ENCODE measurements around the gene MPHOSPH9. TPM values are rescaled to one million over a fixed set of nuclear protein-coding genes. Genes with fewer than 3 reads are reported as not detected.
A peak's percentile ranks its signal among the peaks of the same experiment; 100 is the strongest.

The MPHOSPH9 gene
- 43.5 and 61.3 TPM in 2 replicates for total RNA-seq

- peak within 1 kb of the TSS; percentile 99 for H3K4me3 ChIP-seq (ENCODE audit: low read depth, low read length)
- peak; percentile 100 for DNase-seq (ENCODE audit: low read depth)
- TF ChIP-seq CTCF (IDR thresholded peaks at IDR 0.05; ENCODE audit: insufficient read depth, low read depth, low read length), result no peak
Measured at GRCh38 chr12:123232807-123233504, at the start of gene MPHOSPH9, which contains the start of gene MTRFR. TSS of gene MPHOSPH9 (minus strand) at chr12:123233141. CDS start at chr12:123230364, 2,777 bp downstream. TSS of gene MTRFR (plus strand) at chr12:123233436. CDS start at chr12:123253675, 20,239 bp downstream.

- no peak for DNase-seq (ENCODE audit: low read depth)
- no peak overlapping the region for H3K4me3 ChIP-seq (ENCODE audit: low read depth, low read length)
- no peak for TF ChIP-seq CTCF (IDR thresholded peaks at IDR 0.05; ENCODE audit: insufficient read depth, low read depth, low read length)
Measured at GRCh38 chr12:123282111-123282510, 49.2 kb upstream of the MPHOSPH9 start.

- TF ChIP-seq CTCF (IDR thresholded peaks at IDR 0.05; ENCODE audit: insufficient read depth, low read depth, low read length), result no peak
- DNase-seq (ENCODE audit: low read depth), result no peak
- no peak overlapping the region for H3K4me3 ChIP-seq (ENCODE audit: low read depth, low read length)
Measured at GRCh38 chr12:123280971-123281370, 48.0 kb upstream of the MPHOSPH9 start.

GRCh38 chr12:123278101-123278627 is 45.2 kb upstream of the MPHOSPH9 start:
- DNase-seq (ENCODE audit: low read depth), result no peak
- no peak for TF ChIP-seq CTCF (IDR thresholded peaks at IDR 0.05; ENCODE audit: insufficient read depth, low read depth, low read length)
- no peak overlapping the region for H3K4me3 ChIP-seq (ENCODE audit: low read depth, low read length)

- H3K4me3 ChIP-seq (ENCODE audit: low read depth, low read length), result no peak overlapping the region
- no peak for DNase-seq (ENCODE audit: low read depth)
- no peak for TF ChIP-seq CTCF (IDR thresholded peaks at IDR 0.05; ENCODE audit: insufficient read depth, low read depth, low read length)
Measured at GRCh38 chr12:123273166-123273565, 40.2 kb upstream of the MPHOSPH9 start.

GRCh38 chr12:123271001-123271668 is 38.2 kb upstream of the MPHOSPH9 start:
- peak; percentile 40 for TF ChIP-seq CTCF (IDR thresholded peaks at IDR 0.05; ENCODE audit: insufficient read depth, low read depth, low read length)
- peak; percentile 62 for DNase-seq (ENCODE audit: low read depth)
- peak overlapping the region; percentile 84 for H3K4me3 ChIP-seq (ENCODE audit: low read depth, low read length)
